CD4-positive, alpha-beta T cell treated with Interleukin-15 for 1 hour (primary cell): ENCODE results near the gene CRB1.

Experiments
- DNase-seq: peaks from one replicate; pipeline ENCODE4 v3.0.0-alpha.2; 2020

The CRB1 gene

GRCh38 chr1:197304638-197305200 lies 36.7 kb downstream of the CRB1 start:
- no peak for DNase-seq

- DNase-seq = no peak
Measured at GRCh38 chr1:197305925-197306324, 37.9 kb downstream of the CRB1 start.

DNA sequence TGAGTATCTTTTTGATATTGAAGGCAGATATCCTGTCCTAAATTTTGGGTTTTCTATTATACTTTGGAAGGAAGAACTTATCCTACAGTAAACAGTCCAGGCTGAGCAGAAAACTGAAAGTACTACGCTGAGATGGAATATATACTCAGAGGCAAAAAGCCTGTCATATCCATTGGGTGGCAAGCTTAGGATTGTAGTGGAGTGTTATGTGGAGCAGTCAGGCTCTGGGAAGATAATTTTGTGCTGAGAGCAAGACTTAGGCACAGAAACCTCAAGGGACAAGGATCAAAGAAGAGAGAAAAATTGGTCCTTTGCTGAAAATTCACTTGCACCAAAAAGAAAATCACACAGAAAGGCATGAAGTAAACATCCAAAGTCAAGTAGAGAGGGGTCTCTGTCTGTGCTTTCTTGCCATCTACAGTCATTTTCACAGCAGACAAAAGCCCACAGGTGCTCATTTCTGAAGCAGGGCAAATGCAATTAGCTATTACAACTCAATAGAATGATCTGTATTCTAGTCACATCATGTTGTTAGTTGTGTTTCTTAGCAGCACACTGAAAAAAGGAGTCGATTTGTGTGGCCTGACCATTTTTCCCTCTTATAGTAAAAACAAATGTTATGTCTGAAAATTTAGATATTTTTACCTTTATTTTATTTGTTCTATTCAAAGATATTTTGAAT lies 38.5 kb downstream of the CRB1 start:
- DNase-seq = no peak

DNA sequence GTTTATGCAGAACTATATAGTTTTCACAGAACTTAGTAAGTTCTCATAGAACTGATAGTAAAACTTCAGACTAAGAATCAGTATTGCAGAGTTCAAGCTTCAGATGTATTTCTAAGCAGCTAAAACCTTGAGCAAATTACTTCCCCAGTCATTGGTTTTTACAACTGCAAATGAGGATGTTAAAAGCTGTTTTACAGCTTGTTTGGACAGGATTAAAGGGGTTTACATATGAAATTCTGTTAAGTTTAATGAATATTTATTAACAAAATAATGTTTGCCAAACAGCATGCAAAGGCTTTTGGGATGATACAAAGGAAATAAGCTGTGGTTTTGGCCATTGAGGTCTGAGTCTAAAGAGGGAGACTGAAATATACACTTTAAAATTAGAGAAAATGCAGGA lies 39.1 kb downstream of the CRB1 start:
- no peak for DNase-seq

GRCh38 chr1:197307551-197307950 lies 39.5 kb downstream of the CRB1 start:
- no peak for DNase-seq

GRCh38 chr1:197311081-197311480 lies 43.0 kb downstream of the CRB1 start:
- no peak for DNase-seq

DNA sequence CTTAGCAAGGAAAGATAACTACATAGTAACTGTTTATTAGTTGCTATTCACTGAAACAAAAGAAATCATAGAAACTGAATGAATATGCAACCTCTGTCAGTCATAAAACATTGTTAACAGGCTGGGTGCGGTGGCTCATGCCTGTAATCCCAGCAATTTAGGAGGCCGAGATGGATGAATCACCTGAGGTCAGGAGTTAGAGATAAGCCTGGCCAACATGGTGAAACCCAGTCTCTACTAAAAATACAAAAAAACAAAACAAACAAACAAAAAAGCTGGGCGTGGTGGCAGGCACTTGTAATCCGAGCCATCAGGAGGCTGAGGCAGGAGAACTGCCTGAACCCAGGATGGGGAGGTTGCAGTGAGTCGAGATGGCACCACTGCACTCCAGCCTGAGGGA lies 44.1 kb downstream of the CRB1 start:
- no peak for DNase-seq

DNA sequence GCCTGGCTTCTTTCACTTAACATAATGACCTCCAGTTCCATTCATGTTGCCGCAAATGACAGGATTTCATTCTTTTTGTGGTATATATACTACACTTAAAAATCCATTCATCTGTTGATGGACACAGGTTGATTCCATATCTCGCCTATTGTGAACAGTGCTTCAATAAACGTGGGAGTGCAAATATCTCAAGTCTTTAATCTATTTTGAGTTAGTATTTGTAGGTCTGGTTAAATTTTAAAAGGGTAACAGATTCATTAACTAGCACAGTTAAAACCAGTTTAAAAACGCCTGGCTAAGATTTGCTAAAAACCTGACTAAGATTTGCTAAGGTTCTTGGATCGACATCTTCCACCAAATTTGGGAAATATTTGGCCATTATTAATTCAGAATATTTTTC lies 45.7 kb downstream of the CRB1 start:
- no peak for DNase-seq

GRCh38 chr1:197314682-197315081 lies 46.6 kb downstream of the CRB1 start:
- DNase-seq = no peak

DNA sequence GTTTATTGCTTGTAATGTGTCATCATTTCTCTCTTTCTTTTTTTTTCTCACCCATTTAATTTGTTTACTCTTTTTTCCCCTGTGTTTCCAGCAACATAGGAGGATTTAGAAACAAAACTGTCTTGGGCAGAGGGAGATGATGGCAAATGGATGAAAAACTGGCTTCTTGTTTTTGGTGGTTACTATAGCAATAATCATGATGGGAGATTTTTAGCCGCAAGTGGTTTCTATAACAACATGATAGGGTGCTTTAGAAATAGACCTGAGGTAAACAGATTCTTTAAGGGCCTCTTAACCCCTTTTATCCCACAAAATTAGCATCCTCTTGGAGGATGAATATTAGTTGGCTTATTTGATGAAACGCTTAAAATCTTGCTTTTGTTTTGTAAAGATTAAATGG lies 51.6 kb downstream of the CRB1 start:
- no peak for DNase-seq

DNA sequence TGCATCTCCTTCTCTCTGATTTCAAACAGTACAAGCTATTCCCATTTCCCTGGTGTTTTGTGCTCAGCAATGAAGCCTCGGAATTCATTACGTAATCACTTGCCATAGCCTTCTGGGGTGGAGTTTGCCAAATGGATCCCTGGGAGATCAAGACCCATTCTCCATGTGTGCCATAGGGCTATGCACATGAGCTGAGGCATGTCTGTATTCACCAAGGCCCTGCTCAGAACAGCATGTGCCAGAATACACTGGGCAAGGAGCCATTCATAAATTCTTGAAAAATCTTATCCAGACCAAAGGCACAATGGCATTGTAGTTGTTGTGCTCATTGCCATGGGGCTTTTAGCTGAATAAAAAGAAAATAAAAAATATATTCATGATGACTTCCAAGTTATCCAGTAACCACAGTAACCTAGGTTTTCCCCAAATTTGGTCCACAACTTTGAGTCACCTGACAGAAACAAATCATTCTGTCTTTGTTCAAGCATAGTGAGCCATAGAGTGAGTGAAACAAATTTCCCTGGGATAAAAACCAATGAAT lies 53.0 kb downstream of the CRB1 start:
- DNase-seq = no peak

- no peak for DNase-seq
Measured at GRCh38 chr1:197321811-197322210, 53.8 kb downstream of the CRB1 start.

- DNase-seq = no peak
Measured at GRCh38 chr1:197327776-197328364, 59.8 kb downstream of the CRB1 start.

- no peak for DNase-seq
Measured at GRCh38 chr1:197330213-197330612, 62.2 kb downstream of the CRB1 start.

- no peak for DNase-seq
Measured at GRCh38 chr1:197331565-197331964, 63.5 kb downstream of the CRB1 start.

- DNase-seq = no peak
Measured at GRCh38 chr1:197333041-197333440, 65.0 kb downstream of the CRB1 start.

GRCh38 chr1:197336571-197336970 lies 68.5 kb downstream of the CRB1 start:
- no peak for DNase-seq

DNA sequence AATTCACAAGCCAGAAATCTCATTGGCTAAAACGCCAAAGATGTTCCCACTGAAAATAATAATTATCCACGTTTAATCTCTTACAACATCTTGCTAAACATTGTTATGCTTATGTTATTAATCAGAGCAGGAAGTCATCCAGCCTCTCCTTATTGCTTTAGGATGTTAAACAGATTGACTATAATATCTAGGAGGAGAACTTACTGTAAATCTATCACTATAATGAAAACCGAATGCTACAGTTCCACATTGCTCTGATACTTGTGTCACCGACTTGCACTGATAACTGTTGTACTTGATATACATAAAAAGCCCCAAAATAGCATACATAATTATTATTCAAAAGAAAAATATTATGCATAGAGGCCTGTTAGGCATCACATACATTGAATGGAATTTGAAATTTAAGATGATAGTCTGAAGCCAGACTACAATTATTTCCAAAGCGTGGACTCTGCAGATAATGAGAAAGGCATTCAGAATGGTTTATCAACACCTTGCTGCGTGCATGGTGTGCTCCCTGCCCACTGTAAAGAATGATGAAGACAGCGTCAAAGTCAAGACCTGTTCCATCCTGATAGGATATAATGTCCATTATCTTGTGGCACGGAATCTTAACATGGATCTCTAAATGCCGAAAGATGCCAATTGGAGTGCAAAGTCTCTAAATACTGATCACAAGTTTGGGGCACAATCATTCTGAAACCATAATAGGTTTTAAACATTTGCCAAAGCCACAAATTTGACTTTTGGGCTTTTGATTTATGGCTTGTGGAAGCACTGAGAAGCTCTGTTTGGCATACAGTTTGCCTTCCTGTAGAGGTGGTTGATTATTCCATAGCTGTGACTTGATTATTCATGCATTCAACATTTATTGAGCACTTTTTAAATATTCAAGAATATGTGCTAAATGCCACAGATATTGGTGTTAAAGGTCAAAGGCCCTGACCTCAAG lies 71.3 kb downstream of the CRB1 start:
- DNase-seq = no peak

- no peak for DNase-seq
Measured at GRCh38 chr1:197341626-197342025, 73.6 kb downstream of the CRB1 start.

GRCh38 chr1:197342044-197342565 lies 74.1 kb downstream of the CRB1 start:
- DNase-seq = no peak

DNA sequence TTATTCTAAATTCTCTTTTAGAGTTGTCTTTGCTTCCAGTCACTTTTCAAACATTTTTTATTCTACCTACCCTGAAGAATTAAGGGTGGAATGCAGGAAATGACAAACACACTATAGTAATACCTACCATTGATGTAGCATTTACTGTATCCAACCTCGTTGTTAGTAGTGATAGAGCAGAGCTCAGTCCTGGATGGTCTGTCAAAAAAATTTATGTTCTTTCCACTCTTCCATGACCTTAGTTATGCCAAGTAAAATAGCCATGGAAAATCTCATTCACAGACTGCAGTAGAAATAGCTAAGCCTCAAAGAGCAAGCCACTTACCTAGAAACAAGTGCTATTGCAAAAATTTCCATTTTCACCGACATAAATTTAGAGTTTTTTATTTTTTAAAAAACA lies 74.6 kb downstream of the CRB1 start:
- no peak for DNase-seq

DNA sequence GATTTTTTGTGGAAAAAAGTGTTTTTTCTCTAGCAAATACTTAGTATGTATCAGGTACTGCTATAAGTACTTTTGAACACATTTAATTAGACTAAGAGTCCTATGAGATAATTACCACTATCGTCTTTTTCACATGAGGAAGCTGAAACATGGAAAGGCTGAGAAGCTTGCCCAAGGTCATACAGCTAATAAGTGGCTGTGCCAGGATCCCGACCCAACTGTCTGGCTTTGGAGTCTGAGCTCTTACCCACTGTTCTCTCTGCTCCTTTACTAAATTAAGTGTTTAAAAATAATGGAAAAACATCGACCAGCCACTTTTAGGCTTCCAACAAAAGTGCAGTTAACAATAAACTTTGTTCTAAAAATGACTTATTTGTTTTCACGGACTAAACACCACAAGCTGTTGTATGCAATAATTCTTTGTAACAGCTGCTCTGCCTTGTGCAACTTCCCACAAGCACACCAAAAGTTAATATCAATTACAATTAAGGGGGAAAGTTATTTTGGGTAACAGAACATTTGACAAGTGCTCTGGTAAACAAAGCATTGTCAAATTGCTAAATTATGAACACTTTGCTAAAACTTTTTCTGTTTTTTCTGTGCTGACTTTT lies 75.7 kb downstream of the CRB1 start:
- DNase-seq = no peak
